Nephron progenitor cell (in vitro differentiated cells): ENCODE measurements around the gene DHX8.

Experiments
- DNase-seq: peaks from one replicate; pipeline ENCODE4 v3.0.0; 2021
- H3K27ac Mint-ChIP-seq: 2 replicates; pipeline ENCODE4 v1.8.0; 2021; ENCODE audit warnings: mild to moderate bottlenecking, moderate library complexity, mixed read lengths
- H3K27me3 Mint-ChIP-seq: 2 replicates; pipeline ENCODE4 v1.8.0; 2021; ENCODE audit warnings: mild to moderate bottlenecking, low read depth, mixed read lengths; ENCODE audit not compliant: poor library complexity
- H3K36me3 Mint-ChIP-seq: 2 replicates; pipeline ENCODE4 v1.8.0; 2021; ENCODE audit warnings: low read depth, mixed read lengths
- H3K4me1 Mint-ChIP-seq: 2 replicates; pipeline ENCODE4 v1.8.0; 2021; ENCODE audit warnings: mixed read lengths
- H3K4me3 Mint-ChIP-seq: 2 replicates; pipeline ENCODE4 v1.8.0; 2021; ENCODE audit warnings: mild to moderate bottlenecking, moderate library complexity, mixed read lengths
- H3K9me3 Mint-ChIP-seq: 2 replicates; pipeline ENCODE4 v1.8.0; 2021; ENCODE audit warnings: mild to moderate bottlenecking, moderate library complexity, mixed read lengths
- TF ChIP-seq, protein P1 (sequence below): fragments of 200-600 bp; sonication (generic); IDR thresholded peaks from 2 replicates; pipeline ENCODE4 v1.5.0; 2021; ENCODE audit warnings: antibody characterized with exemption

Gene DHX8

DNA sequence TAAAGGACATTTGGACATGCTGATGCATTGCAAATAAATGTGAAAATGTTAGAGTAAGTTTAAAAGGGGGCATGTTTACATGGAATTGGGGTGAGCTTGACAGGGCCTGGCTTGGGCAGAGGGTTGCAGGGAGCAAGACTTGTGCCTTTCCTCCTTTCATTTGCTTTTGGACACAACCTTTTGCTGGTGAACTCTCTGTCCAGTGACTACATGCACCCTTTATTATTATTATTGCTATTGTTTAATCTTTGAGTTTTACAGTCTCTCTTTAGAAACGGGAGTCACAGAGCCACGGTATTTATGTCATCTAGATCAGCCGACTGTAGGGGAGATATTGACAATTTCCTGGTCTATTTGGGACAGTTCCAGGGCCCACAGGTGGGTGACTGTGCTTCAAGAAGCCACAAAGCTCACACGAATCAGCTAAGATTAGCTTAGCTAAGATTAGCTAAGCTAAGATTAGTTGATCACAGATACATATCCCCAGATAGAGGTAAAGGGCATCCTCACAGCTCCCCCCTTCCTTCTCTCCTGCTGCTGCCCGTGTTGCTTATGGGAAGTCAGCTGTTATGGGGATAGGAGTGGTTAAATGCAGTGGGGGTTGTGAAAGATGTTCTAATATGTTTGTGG is 91.2 kb downstream of the DHX8 start:
- H3K27me3 Mint-ChIP-seq, result peaks cover 28% of the 10 kb centered on the region
- H3K9me3 Mint-ChIP-seq, result no peaks in the 10 kb centered on the region
- no peak overlapping the region for H3K27ac Mint-ChIP-seq
- peaks cover 68% of the 10 kb centered on the region for H3K4me1 Mint-ChIP-seq
- TF ChIP-seq, protein P1, sequence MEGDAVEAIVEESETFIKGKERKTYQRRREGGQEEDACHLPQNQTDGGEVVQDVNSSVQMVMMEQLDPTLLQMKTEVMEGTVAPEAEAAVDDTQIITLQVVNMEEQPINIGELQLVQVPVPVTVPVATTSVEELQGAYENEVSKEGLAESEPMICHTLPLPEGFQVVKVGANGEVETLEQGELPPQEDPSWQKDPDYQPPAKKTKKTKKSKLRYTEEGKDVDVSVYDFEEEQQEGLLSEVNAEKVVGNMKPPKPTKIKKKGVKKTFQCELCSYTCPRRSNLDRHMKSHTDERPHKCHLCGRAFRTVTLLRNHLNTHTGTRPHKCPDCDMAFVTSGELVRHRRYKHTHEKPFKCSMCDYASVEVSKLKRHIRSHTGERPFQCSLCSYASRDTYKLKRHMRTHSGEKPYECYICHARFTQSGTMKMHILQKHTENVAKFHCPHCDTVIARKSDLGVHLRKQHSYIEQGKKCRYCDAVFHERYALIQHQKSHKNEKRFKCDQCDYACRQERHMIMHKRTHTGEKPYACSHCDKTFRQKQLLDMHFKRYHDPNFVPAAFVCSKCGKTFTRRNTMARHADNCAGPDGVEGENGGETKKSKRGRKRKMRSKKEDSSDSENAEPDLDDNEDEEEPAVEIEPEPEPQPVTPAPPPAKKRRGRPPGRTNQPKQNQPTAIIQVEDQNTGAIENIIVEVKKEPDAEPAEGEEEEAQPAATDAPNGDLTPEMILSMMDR, result no peak
- no peak overlapping the region for H3K4me3 Mint-ChIP-seq
- no peaks in the 10 kb centered on the region for H3K36me3 Mint-ChIP-seq
- DNase-seq, result no peak
